DND-41 (cell line): ENCODE results near the gene SERAC1.
A peak's percentile ranks its signal among the peaks of the same experiment; 100 is the strongest.

Source experiments
- ATAC-seq: fragments of 200-7000 bp; cut with Tn5 transposase; 3 replicates; pipeline ENCODE4 v1.9.1; 2021; ENCODE audit warnings: low read depth; ENCODE audit not compliant: insufficient read depth
- DNase-seq: peaks from one replicate; pipeline ENCODE4 v3.0.0-alpha.2; 2020
- H2AFZ ChIP-seq: 2 replicates; pipeline ENCODE4 v1.6.0; 2012; ENCODE audit warnings: low read depth, low read length
- H3K27ac ChIP-seq: 2 replicates; pipeline ENCODE4 v1.5.1; 2012; ENCODE audit warnings: low read length, inconsistent platforms
- H3K27me3 ChIP-seq: fragments of 200-600 bp; sonication (generic); 2 replicates; pipeline ENCODE4 v1.6.0; 2012; ENCODE audit warnings: low read length, mild to moderate bottlenecking, inconsistent platforms; ENCODE audit not compliant: insufficient read depth, poor library complexity
- H3K36me3 ChIP-seq: 2 replicates; pipeline ENCODE4 v1.5.1; 2012; ENCODE audit warnings: low read length, inconsistent platforms; ENCODE audit not compliant: insufficient read depth
- H3K4me1 ChIP-seq: 2 replicates; pipeline ENCODE4 v1.5.1; 2012; ENCODE audit warnings: mild to moderate bottlenecking, low read length; ENCODE audit not compliant: insufficient read depth
- H3K4me2 ChIP-seq: 2 replicates; pipeline ENCODE4 v1.6.0; 2012; ENCODE audit warnings: mild to moderate bottlenecking, moderate library complexity, low read length, inconsistent platforms; ENCODE audit not compliant: insufficient read depth
- H3K4me3 ChIP-seq, 2 experiments: fragments of 200-600 bp in 1 of 2; shearing (Covaris generic) in 1 of 2; 2 replicates each; pipeline ENCODE4 v1.5.1; 2012 to 2016; ENCODE audit warnings: inconsistent platforms in 2 of 2, low read length in 2 of 2, mild to moderate bottlenecking in 2 of 2, low read depth in 1 of 2, moderate library complexity in 1 of 2
- H3K79me2 ChIP-seq: 2 replicates; pipeline ENCODE4 v1.6.0; 2012; ENCODE audit warnings: low read length, inconsistent platforms; ENCODE audit not compliant: insufficient read depth
- H3K9ac ChIP-seq: 2 replicates; pipeline ENCODE4 v1.6.0; 2012; ENCODE audit warnings: low read depth, mild to moderate bottlenecking, inconsistent platforms, low read length, moderate library complexity
- H3K9me3 ChIP-seq: 2 replicates; pipeline ENCODE4 v1.5.1; 2012; ENCODE audit warnings: low read length, moderate library complexity, mild to moderate bottlenecking, inconsistent platforms; ENCODE audit not compliant: insufficient read depth, severe bottlenecking
- H4K20me1 ChIP-seq: 2 replicates; pipeline ENCODE4 v1.6.0; 2012; ENCODE audit warnings: low read length; ENCODE audit not compliant: insufficient read depth
- EZH2 ChIP-seq: IDR thresholded peaks from 3 replicates; pipeline ENCODE4 v1.6.1; 2012; ENCODE audit warnings: borderline replicate concordance, low read depth, mild to moderate bottlenecking, moderate library complexity, low read length, inconsistent platforms; ENCODE audit not compliant: severe bottlenecking
- TF ChIP-seq, protein P1 (sequence below): IDR thresholded peaks from 2 replicates; pipeline ENCODE4 v1.5.1; 2012; ENCODE audit warnings: borderline replicate concordance, low read length, moderate library complexity, mild to moderate bottlenecking; ENCODE audit not compliant: poor library complexity, severe bottlenecking; ENCODE audit errors: extremely low read depth

SERAC1 gene

GRCh38 chr6:158165919-158166416, 2.1 kb downstream of the SERAC1 start:
- Histone ChIP-seq H3K36me3 (0 out of 2 replicates have a peak, but pooled peaks cover 3% of the 10 kb centered on the region), H3K4me1 (peaks cover 22% of the 10 kb centered on the region), H3K9ac (no peak overlapping the region), H3K27ac (no peak overlapping the region), H3K79me2 (peaks cover 50% of the 10 kb centered on the region), H3K4me2 (0 out of 2 replicates have a peak overlapping the region, but pooled peaks have one; percentile 18), H4K20me1 (no peaks in the 10 kb centered on the region), H3K27me3 (no peaks in the 10 kb centered on the region), H3K4me3 (no peak overlapping the region), H2AFZ (no peak overlapping the region), H3K9me3 (no peaks in the 10 kb centered on the region)
- DNase-seq (no peak), ATAC-seq (no peak)
- no peak for TF ChIP-seq EZH2
- TF ChIP-seq, protein P1, sequence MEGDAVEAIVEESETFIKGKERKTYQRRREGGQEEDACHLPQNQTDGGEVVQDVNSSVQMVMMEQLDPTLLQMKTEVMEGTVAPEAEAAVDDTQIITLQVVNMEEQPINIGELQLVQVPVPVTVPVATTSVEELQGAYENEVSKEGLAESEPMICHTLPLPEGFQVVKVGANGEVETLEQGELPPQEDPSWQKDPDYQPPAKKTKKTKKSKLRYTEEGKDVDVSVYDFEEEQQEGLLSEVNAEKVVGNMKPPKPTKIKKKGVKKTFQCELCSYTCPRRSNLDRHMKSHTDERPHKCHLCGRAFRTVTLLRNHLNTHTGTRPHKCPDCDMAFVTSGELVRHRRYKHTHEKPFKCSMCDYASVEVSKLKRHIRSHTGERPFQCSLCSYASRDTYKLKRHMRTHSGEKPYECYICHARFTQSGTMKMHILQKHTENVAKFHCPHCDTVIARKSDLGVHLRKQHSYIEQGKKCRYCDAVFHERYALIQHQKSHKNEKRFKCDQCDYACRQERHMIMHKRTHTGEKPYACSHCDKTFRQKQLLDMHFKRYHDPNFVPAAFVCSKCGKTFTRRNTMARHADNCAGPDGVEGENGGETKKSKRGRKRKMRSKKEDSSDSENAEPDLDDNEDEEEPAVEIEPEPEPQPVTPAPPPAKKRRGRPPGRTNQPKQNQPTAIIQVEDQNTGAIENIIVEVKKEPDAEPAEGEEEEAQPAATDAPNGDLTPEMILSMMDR, result no peak

DNA sequence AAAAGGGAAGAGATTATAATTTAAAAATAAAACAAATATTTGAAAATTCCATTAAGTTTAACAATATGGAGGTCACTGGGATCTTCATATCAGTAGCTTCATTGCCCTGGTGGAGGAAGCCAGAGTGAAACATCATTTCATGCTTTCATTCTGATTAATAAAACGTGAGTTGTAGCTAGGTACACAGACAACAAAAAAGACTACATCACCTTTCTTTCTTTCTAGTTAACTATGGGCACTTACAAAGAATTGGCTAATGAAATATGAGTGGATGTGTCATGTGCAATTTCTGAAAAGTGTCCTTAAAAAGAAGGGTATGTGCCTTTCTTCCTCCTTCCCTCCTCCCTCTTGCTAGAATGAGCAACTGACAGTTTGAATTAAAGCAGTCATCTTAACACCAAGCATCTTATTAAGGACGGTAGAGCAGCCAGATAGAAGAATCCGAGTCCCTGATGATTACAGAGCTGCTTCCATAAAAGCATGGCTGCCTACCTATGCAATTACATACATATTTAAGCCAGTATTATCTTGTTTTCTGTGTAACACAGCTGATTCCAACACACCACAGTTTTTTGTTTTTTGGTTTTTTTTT, 3.4 kb downstream of the SERAC1 start:
- H3K27me3 ChIP-seq, result no peaks in the 10 kb centered on the region
- DNase-seq (no peak), ATAC-seq (no peak)
- no peaks in the 10 kb centered on the region for H4K20me1 ChIP-seq
- H3K36me3 ChIP-seq, result 0 out of 2 replicates have a peak, but pooled peaks cover 3% of the 10 kb centered on the region
- peaks cover 22% of the 10 kb centered on the region for H3K4me1 ChIP-seq
- no peak overlapping the region for H3K27ac ChIP-seq
- no peak overlapping the region for H3K4me3 ChIP-seq
- no peak overlapping the region for H3K9ac ChIP-seq
- TF ChIP-seq, protein P1, result no peak
- TF ChIP-seq EZH2, result no peak
- H3K9me3 ChIP-seq, result no peaks in the 10 kb centered on the region
- H2AFZ ChIP-seq, result no peak overlapping the region
- no peak overlapping the region for H3K4me2 ChIP-seq
- peaks cover 46% of the 10 kb centered on the region for H3K79me2 ChIP-seq

DNA sequence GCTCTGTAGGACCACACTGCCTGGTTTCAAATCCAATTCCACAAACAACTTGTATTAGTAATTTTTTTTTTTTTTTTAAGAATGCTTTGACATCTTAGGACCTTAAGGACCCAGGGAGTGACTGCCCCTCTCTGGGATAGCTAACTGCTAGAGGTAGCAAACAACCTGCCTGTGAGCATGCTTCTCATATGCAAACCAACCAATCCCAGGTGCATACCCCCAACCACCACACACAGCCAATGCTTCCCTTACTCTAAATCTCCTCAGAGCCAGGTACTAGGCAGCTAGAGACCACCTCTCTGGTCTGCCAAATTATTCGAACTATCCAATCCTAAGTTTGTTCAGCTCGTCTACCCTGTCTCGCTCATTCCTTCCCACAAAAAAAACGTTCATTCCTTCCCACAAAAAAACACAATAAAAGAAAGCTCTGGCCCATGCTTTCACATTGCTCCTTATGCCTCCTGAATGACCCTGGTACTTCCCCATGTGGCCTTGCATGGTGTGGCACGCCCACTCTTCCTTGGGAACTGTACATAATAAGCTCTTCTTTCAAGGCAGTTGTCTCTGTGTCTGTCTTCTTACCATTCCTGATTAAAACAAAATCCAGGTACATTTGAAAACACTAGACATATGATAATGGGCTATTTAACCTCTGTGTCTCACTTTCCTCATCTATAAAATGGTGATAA, 6.4 kb downstream of the SERAC1 start:
- H3K4me2 ChIP-seq, result no peak overlapping the region
- H3K9ac ChIP-seq, result no peak overlapping the region
- no peak overlapping the region for H2AFZ ChIP-seq
- no peak for ATAC-seq
- H3K36me3 ChIP-seq, result peaks cover 12% of the 10 kb centered on the region; the same call in 1 of the 2 replicates
- no peak overlapping the region for H3K4me3 ChIP-seq
- H3K9me3 ChIP-seq, result no peaks in the 10 kb centered on the region
- TF ChIP-seq, protein P1, result no peak
- TF ChIP-seq EZH2, result no peak
- no peaks in the 10 kb centered on the region for H4K20me1 ChIP-seq
- peaks cover 10% of the 10 kb centered on the region for H3K4me1 ChIP-seq
- H3K27ac ChIP-seq, result no peak overlapping the region
- no peaks in the 10 kb centered on the region for H3K27me3 ChIP-seq
- peaks cover 28% of the 10 kb centered on the region for H3K79me2 ChIP-seq
- DNase-seq, result no peak
